HEK293T (cell line): ENCODE measurements around the gene LRFN4.

Experiments used
- ARNT ChIP-seq: fragments of 450-650 bp; IDR thresholded peaks from 2 replicates; pipeline ENCODE4 v1.6.1; 2017; ENCODE audit warnings: mild to moderate bottlenecking
- BHLHE40 ChIP-seq: fragments of 450-650 bp; IDR thresholded peaks from 2 replicates; pipeline ENCODE4 v1.6.1; 2016; ENCODE audit warnings: mild to moderate bottlenecking, moderate library complexity, borderline replicate concordance
- CTBP1 ChIP-seq: fragments of 450-650 bp; IDR thresholded peaks from 2 replicates; pipeline ENCODE4 v1.6.1; 2016; ENCODE audit warnings: borderline replicate concordance
- ELF4 ChIP-seq: fragments of 450-650 bp; IDR thresholded peaks from 2 replicates; pipeline ENCODE4 v1.6.1; 2017; ENCODE audit warnings: antibody characterized with exemption
- FOXA1 ChIP-seq: fragments of 450-650 bp; IDR thresholded peaks from 2 replicates; pipeline ENCODE4 v1.6.1; 2016; ENCODE audit warnings: mild to moderate bottlenecking
- FOXK2 ChIP-seq: fragments of 450-650 bp; IDR thresholded peaks from 2 replicates; pipeline ENCODE4 v1.6.1; 2016; ENCODE audit warnings: mild to moderate bottlenecking
- FOXM1 ChIP-seq: fragments of 450-650 bp; IDR thresholded peaks from 2 replicates; pipeline ENCODE4 v1.6.1; 2017; ENCODE audit warnings: mild to moderate bottlenecking, borderline replicate concordance
- HDGF ChIP-seq: fragments of 450-650 bp; IDR thresholded peaks from 2 replicates; pipeline ENCODE4 v1.6.1; 2017; ENCODE audit warnings: antibody characterized with exemption, borderline replicate concordance
- NFRKB ChIP-seq: fragments of 450-650 bp; IDR thresholded peaks from 2 replicates; pipeline ENCODE4 v1.6.1; 2016; ENCODE audit warnings: mild to moderate bottlenecking, moderate library complexity
- PKNOX1 ChIP-seq: fragments of 450-650 bp; IDR thresholded peaks from 2 replicates; pipeline ENCODE4 v1.6.1; 2016
- SP1 ChIP-seq: fragments of 450-650 bp; IDR thresholded peaks from 2 replicates; pipeline ENCODE4 v1.6.1; 2017
- SUZ12 ChIP-seq: fragments of 450-650 bp; IDR thresholded peaks from 2 replicates; pipeline ENCODE4 v1.6.1; 2016; ENCODE audit warnings: mild to moderate bottlenecking
- TARDBP ChIP-seq: fragments of 450-650 bp; IDR thresholded peaks from 2 replicates; pipeline ENCODE4 v1.6.1; 2016
- ZNF384 ChIP-seq: fragments of 450-650 bp; IDR thresholded peaks from 2 replicates; pipeline ENCODE4 v1.6.1; 2016

- TF ChIP-seq FOXM1 (no peak), SP1 (no peak), NFRKB (no peak), PKNOX1 (no peak), CTBP1 (no peak), ELF4 (no peak), ARNT (no peak), TARDBP (no peak), HDGF (no peak), BHLHE40 (no peak), FOXK2 (no peak), FOXA1 (no peak), SUZ12 (no peak), ZNF384 (no peak)
These were observed 4.2 kb upstream of the LRFN4 start for GRCh38 chr11:66852466-66853241.
